Measurements from ENCODE around the gene XPR1. TPM values are rescaled to one million over a fixed set of nuclear protein-coding genes. Genes with fewer than 3 reads are reported as not detected.

XPR1 gene
- total RNA-seq, 1 experiment from 2014 or later: 19.9 TPM

- H3K9me3 ChIP-seq (ENCODE audit: control insufficient read depth in 1 of 2, insufficient read depth in 1 of 2, low read depth in 1 of 2, low read length in 2 of 2): no peaks in the 10 kb centered on the region
- no peaks in the 10 kb centered on the region for H4K20me1 ChIP-seq (ENCODE audit: insufficient read depth)
- CTCF ChIA-PET: no interaction called here
- H3K9ac ChIP-seq (ENCODE audit: low read length): no peak overlapping the region
- ATAC-seq (no peak), DNase-seq (ENCODE audit: low read depth, low spot score) (no peak)
- no peak overlapping the region for H3K4me2 ChIP-seq (ENCODE audit: low read length)
- POLR2A ChIA-PET: no interaction called here
- H2AFZ ChIP-seq (ENCODE audit: low read depth, low read length, poor library complexity, severe bottlenecking): no peak overlapping the region
- H3K79me2 ChIP-seq (ENCODE audit: insufficient read depth, low read length): no peaks in the 10 kb centered on the region
- H3K4me1 ChIP-seq (ENCODE audit: control insufficient read depth in 1 of 2, insufficient read depth in 2 of 2, low read length in 2 of 2): no peaks in the 10 kb centered on the region
- no peak overlapping the region for H3K27ac ChIP-seq (ENCODE audit: low read depth, low read length)
- TF ChIP-seq ZNF274 (IDR thresholded peaks at IDR 0.05; ENCODE audit: low read depth, low read length) (no peak), ELF1 (IDR thresholded peaks at IDR 0.05; ENCODE audit: borderline replicate concordance, low read depth) (no peak), ATF3 (IDR thresholded peaks at IDR 0.05) (no peak), SRF (IDR thresholded peaks at IDR 0.05; ENCODE audit: low read depth) (no peak), CBX3 (IDR thresholded peaks at IDR 0.05; ENCODE audit: low read depth) (no peak), EGR1 (IDR thresholded peaks at IDR 0.05; ENCODE audit: low read depth) (no peak), CEBPB (IDR thresholded peaks at IDR 0.05; ENCODE audit: low read depth) (no peak), YY1 (IDR thresholded peaks at IDR 0.05; ENCODE audit: extremely low read depth, insufficient replicate concordance, low read depth, low read length) (no peak), ZFX (IDR thresholded peaks at IDR 0.05) (no peak), FOSL1 (IDR thresholded peaks at IDR 0.05; ENCODE audit: low read depth) (no peak), POLR2A (IDR thresholded peaks at IDR 0.05; ENCODE audit: borderline replicate concordance, extremely low read depth, insufficient read depth, insufficient read length) (no peak)
- no peaks in the 10 kb centered on the region for H3K27me3 ChIP-seq (ENCODE audit: insufficient read depth, low read length)
- no peaks in the 10 kb centered on the region for H3K9me2 ChIP-seq (ENCODE audit: insufficient read depth)
- no TSS peak for BruUV-seq (replicated peaks)
- RAD21 ChIA-PET (ENCODE audit: low non-redundant PET in 1 of 2, low total read pairs in 2 of 2, uncharacterized antibody in 2 of 2, unreplicated experiment in 2 of 2): no interaction called here
- H3K36me3 ChIP-seq (ENCODE audit: control insufficient read depth in 1 of 2, insufficient read depth in 2 of 2, low read length in 2 of 2): no peaks in the 10 kb centered on the region
- no peak overlapping the region for H3K4me3 ChIP-seq (replicated peaks in 1 of 2; ENCODE audit: low read depth in 1 of 2, low read length in 2 of 2)
- intact Hi-C loops (cut with micrococcal nuclease): no loop called here
Observed at GRCh38 chr1:180616439-180616838, 15.4 kb upstream of the XPR1 start.

DNA sequence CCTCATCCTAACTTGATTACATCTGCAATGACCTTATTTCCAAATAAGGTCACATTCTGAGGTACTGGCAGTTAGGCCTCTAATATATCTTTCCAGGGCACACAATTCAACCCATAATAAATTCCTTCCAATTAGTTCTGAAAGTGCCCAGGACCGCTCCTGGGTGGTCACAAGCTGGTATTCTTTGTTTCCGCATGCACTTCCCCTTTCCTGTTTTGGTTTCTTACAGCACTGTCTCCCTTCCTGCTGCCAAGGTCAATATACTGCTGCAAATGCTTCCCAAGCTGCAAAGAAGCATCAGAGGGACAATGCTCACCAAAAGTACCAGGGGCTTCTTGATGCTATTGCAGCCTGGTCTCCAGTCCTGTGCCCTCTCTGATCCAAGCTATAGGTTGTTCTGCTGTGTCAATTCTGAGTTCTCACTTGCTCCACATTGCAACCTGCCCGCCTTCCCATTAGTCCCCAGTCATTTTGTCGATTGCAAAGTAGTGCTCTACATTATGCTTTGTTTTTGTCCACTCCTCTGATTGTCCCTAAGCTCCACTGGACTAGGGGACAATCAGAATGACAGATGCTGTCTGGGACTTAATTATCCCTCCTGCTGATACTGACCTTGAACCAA is 13.9 kb upstream of the XPR1 start:
- Histone ChIP-seq H3K36me3 (ENCODE audit: control insufficient read depth in 1 of 2, insufficient read depth in 2 of 2, low read length in 2 of 2) (no peaks in the 10 kb centered on the region), H3K79me2 (ENCODE audit: insufficient read depth, low read length) (no peaks in the 10 kb centered on the region), H3K4me3 (replicated peaks in 1 of 2; ENCODE audit: low read depth in 1 of 2, low read length in 2 of 2) (no peak overlapping the region), H4K20me1 (ENCODE audit: insufficient read depth) (no peaks in the 10 kb centered on the region), H3K27me3 (ENCODE audit: insufficient read depth, low read length) (no peaks in the 10 kb centered on the region), H3K9me3 (ENCODE audit: control insufficient read depth in 1 of 2, insufficient read depth in 1 of 2, low read depth in 1 of 2, low read length in 2 of 2) (no peaks in the 10 kb centered on the region), H3K27ac (ENCODE audit: low read depth, low read length) (no peak overlapping the region), H3K9me2 (ENCODE audit: insufficient read depth) (no peaks in the 10 kb centered on the region), H2AFZ (ENCODE audit: low read depth, low read length, poor library complexity, severe bottlenecking) (no peak overlapping the region), H3K4me2 (ENCODE audit: low read length) (no peak overlapping the region), H3K9ac (ENCODE audit: low read length) (no peak overlapping the region), H3K4me1 (ENCODE audit: control insufficient read depth in 1 of 2, insufficient read depth in 2 of 2, low read length in 2 of 2) (no peaks in the 10 kb centered on the region)
- DNase-seq (ENCODE audit: low read depth, low spot score) (no peak), ATAC-seq (no peak)
- ChIA-PET RAD21 (ENCODE audit: low non-redundant PET in 1 of 2, low total read pairs in 2 of 2, uncharacterized antibody in 2 of 2, unreplicated experiment in 2 of 2) (no interaction called here), CTCF (no interaction called here), POLR2A (no interaction called here)
- intact Hi-C loops (cut with micrococcal nuclease): no loop called here
- no TSS peak for BruUV-seq (replicated peaks)
- TF ChIP-seq CEBPB (IDR thresholded peaks at IDR 0.05; ENCODE audit: low read depth): no peak
- no peak for TF ChIP-seq RAD21 (IDR thresholded peaks at IDR 0.05; ENCODE audit: low read depth)
- TF ChIP-seq, protein P1, sequence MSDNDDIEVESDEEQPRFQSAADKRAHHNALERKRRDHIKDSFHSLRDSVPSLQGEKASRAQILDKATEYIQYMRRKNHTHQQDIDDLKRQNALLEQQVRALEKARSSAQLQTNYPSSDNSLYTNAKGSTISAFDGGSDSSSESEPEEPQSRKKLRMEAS (IDR thresholded peaks at IDR 0.05): no peak
- TF ChIP-seq EZH2 (IDR thresholded peaks at IDR 0.05): no peak
- no peak for TF ChIP-seq REST (IDR thresholded peaks at IDR 0.05; ENCODE audit: low read depth)
- no peak for TF ChIP-seq SRF (IDR thresholded peaks at IDR 0.05; ENCODE audit: low read depth)
- TF ChIP-seq ELF1 (IDR thresholded peaks at IDR 0.05; ENCODE audit: borderline replicate concordance, low read depth): no peak
- TF ChIP-seq YY1 (IDR thresholded peaks at IDR 0.05; ENCODE audit: extremely low read depth, insufficient replicate concordance, low read depth, low read length): no peak
- TF ChIP-seq CBX3 (IDR thresholded peaks at IDR 0.05; ENCODE audit: low read depth): no peak
- no peak for TF ChIP-seq EZH2phosphoT487 (IDR thresholded peaks at IDR 0.05; ENCODE audit: borderline replicate concordance)
- no peak for TF ChIP-seq POLR2AphosphoS5 (IDR thresholded peaks at IDR 0.05; ENCODE audit: low read depth, low read length)
- no peak for TF ChIP-seq ATF3 (IDR thresholded peaks at IDR 0.05)
- TF ChIP-seq ZFX (IDR thresholded peaks at IDR 0.05): no peak
- no peak for TF ChIP-seq POLR2A (IDR thresholded peaks at IDR 0.05; ENCODE audit: borderline replicate concordance, extremely low read depth, insufficient read depth, insufficient read length)
- no peak for TF ChIP-seq JUND (IDR thresholded peaks at IDR 0.05)

Data from HCT116 (cell line).